SK-N-SH treated with all-trans-retinoic acid at 6 μM for 48 hours (cell line): ENCODE results near the gene PDE4B.

Experiments used
- ATAC-seq: fragments of 200-7000 bp; cut with Tn5 transposase; 3 replicates; pipeline ENCODE4 v1.9.1; 2020; ENCODE audit warnings: mild to moderate bottlenecking, moderate library complexity
- ARNTL ChIP-seq: fragments of 450-650 bp; formaldehyde crosslinking; IDR thresholded peaks from 2 replicates; pipeline ENCODE4 v1.5.0; 2020; ENCODE audit warnings: low read depth, mild to moderate bottlenecking, moderate library complexity, borderline replicate concordance
- CREB5 ChIP-seq: fragments of 250-450 bp; sonication (Bioruptor Pico); IDR thresholded peaks from 2 replicates; pipeline ENCODE4 v1.5.1; 2020; ENCODE audit warnings: low read depth, mild to moderate bottlenecking, moderate library complexity
- CSDC2 ChIP-seq: fragments of 250-450 bp; sonication (Bioruptor Pico); IDR thresholded peaks from 2 replicates; pipeline ENCODE4 v1.5.0; 2020; ENCODE audit warnings: mild to moderate bottlenecking, moderate library complexity
- CSRNP3 ChIP-seq: fragments of 250-450 bp; sonication (Bioruptor Pico); IDR thresholded peaks from 2 replicates; pipeline ENCODE4 v1.5.1; 2021; ENCODE audit warnings: mild to moderate bottlenecking, moderate library complexity
- ESRRG ChIP-seq: fragments of 250-450 bp; sonication (Bioruptor Pico); IDR thresholded peaks from 2 replicates; pipeline ENCODE4 v1.6.1; 2021; ENCODE audit warnings: mild to moderate bottlenecking
- GLIS3 ChIP-seq: fragments of 250-450 bp; sonication (Bioruptor Pico); IDR thresholded peaks from 2 replicates; pipeline ENCODE4 v1.5.0; 2020; ENCODE audit warnings: mild to moderate bottlenecking, moderate library complexity
- ISL1 ChIP-seq: fragments of 250-450 bp; sonication (Bioruptor Pico); IDR thresholded peaks from 2 replicates; pipeline ENCODE4 v2.1.2; 2022; ENCODE audit warnings: mild to moderate bottlenecking, moderate library complexity
- PATZ1 ChIP-seq: fragments of 250-450 bp; sonication (Bioruptor Pico); IDR thresholded peaks from 2 replicates; pipeline ENCODE4 v1.8.0; 2020; ENCODE audit warnings: mild to moderate bottlenecking, moderate library complexity, borderline replicate concordance
- POU6F1 ChIP-seq: fragments of 250-450 bp; sonication (Bioruptor Pico); IDR thresholded peaks from 2 replicates; pipeline ENCODE4 v1.8.0; 2021; ENCODE audit warnings: low read depth, mild to moderate bottlenecking, moderate library complexity, borderline replicate concordance
- PPARA ChIP-seq: fragments of 250-450 bp; sonication (Bioruptor Pico); IDR thresholded peaks from 2 replicates; pipeline ENCODE4 v1.5.0; 2020; ENCODE audit warnings: mild to moderate bottlenecking, borderline replicate concordance
- RARB ChIP-seq: fragments of 250-450 bp; sonication (Bioruptor Pico); IDR thresholded peaks from 2 replicates; pipeline ENCODE4 v1.8.0; 2021; ENCODE audit warnings: mild to moderate bottlenecking, moderate library complexity
- SNAI2 ChIP-seq: fragments of 250-450 bp; sonication (Bioruptor Pico); IDR thresholded peaks from 2 replicates; pipeline ENCODE4 v1.5.0; 2020; ENCODE audit warnings: mild to moderate bottlenecking, moderate library complexity
- TOX ChIP-seq: fragments of 250-450 bp; sonication (Bioruptor Pico); IDR thresholded peaks from 2 replicates; pipeline ENCODE4 v1.8.0; 2021; ENCODE audit warnings: mild to moderate bottlenecking, moderate library complexity, borderline replicate concordance
- TSHZ2 ChIP-seq: fragments of 250-450 bp; sonication (Bioruptor Pico); IDR thresholded peaks from 2 replicates; pipeline ENCODE4 v1.5.0; 2020; ENCODE audit warnings: mild to moderate bottlenecking, moderate library complexity
- ZC3H10 ChIP-seq: fragments of 250-450 bp; sonication (Bioruptor Pico); IDR thresholded peaks from 2 replicates; pipeline ENCODE4 v1.5.1; 2021; ENCODE audit warnings: mild to moderate bottlenecking, moderate library complexity
- ZFP3 ChIP-seq: fragments of 250-450 bp; sonication (Bioruptor Pico); IDR thresholded peaks from 2 replicates; pipeline ENCODE4 v1.5.0; 2020; ENCODE audit warnings: mild to moderate bottlenecking, moderate library complexity
- ZFP30 ChIP-seq: fragments of 450-650 bp; formaldehyde crosslinking; IDR thresholded peaks from 2 replicates; pipeline ENCODE4 v1.5.0; 2022; ENCODE audit warnings: mild to moderate bottlenecking, moderate library complexity
- ZNF565 ChIP-seq: fragments of 450-650 bp; formaldehyde crosslinking; conservative IDR thresholded peaks from 2 replicates; pipeline ENCODE4 v1.5.0; 2020; ENCODE audit warnings: low read depth, mild to moderate bottlenecking, moderate library complexity
- ZNF70 ChIP-seq: fragments of 450-650 bp; formaldehyde crosslinking; IDR thresholded peaks from 2 replicates; pipeline ENCODE4 v1.5.0; 2020; ENCODE audit warnings: mild to moderate bottlenecking, moderate library complexity
- ZNF8 ChIP-seq: fragments of 450-650 bp; formaldehyde crosslinking; IDR thresholded peaks from 2 replicates; pipeline ENCODE4 v1.5.0; 2020; ENCODE audit warnings: mild to moderate bottlenecking, moderate library complexity

PDE4B gene

GRCh38 chr1:65830306-65830705 lies 37.6 kb downstream of the PDE4B start:
- ATAC-seq = no peak
- no peak for TF ChIP-seq POU6F1
- no peak for TF ChIP-seq ARNTL (CRISPR knock-in tag)
- TF ChIP-seq ESRRG (CRISPR knock-in tag) = no peak
- no peak for TF ChIP-seq CREB5 (CRISPR knock-in tag)
- TF ChIP-seq ISL1 = no peak
- TF ChIP-seq ZNF565 (CRISPR knock-in tag) = no peak
- no peak for TF ChIP-seq GLIS3
- no peak for TF ChIP-seq SNAI2 (CRISPR knock-in tag)

GRCh38 chr1:65832296-65832695 lies 39.6 kb downstream of the PDE4B start:
- ATAC-seq = no peak
- TF ChIP-seq CSDC2 (CRISPR knock-in tag) (no peak), GLIS3 (no peak)
- TF ChIP-seq, all 23 proteins: peak for 0

GRCh38 chr1:65836686-65837085 lies 44.0 kb downstream of the PDE4B start:
- ATAC-seq = no peak
- no peak for TF ChIP-seq ZNF8
- TF ChIP-seq ZC3H10 (CRISPR knock-in tag) = no peak
- TF ChIP-seq PATZ1 (CRISPR knock-in tag) = no peak
- no peak for TF ChIP-seq ZNF565 (CRISPR knock-in tag)
- no peak for TF ChIP-seq PPARA (CRISPR knock-in tag)
- TF ChIP-seq ESRRG (CRISPR knock-in tag) = no peak
- no peak for TF ChIP-seq POU6F1
- TF ChIP-seq SNAI2 (CRISPR knock-in tag) = no peak
- no peak for TF ChIP-seq CREB5 (CRISPR knock-in tag)
- TF ChIP-seq ZFP3 (CRISPR knock-in tag) = no peak
- TF ChIP-seq RARB (CRISPR knock-in tag) = no peak
- no peak for TF ChIP-seq CSDC2 (CRISPR knock-in tag)
- no peak for TF ChIP-seq TOX (CRISPR knock-in tag)
- TF ChIP-seq TSHZ2 = no peak
- no peak for TF ChIP-seq CSRNP3 (CRISPR knock-in tag)
- TF ChIP-seq GLIS3 = no peak
- TF ChIP-seq ARNTL (CRISPR knock-in tag) = no peak
- no peak for TF ChIP-seq ZFP30 (CRISPR knock-in tag)
- TF ChIP-seq ZNF70 (CRISPR knock-in tag) = no peak
- TF ChIP-seq ISL1 = no peak
